CD4-positive, CD25-positive, alpha-beta regulatory T cell (primary cell): ENCODE data around the gene FAM83C. TPM values are rescaled to one million over a fixed set of nuclear protein-coding genes. Genes with fewer than 3 reads are reported as not detected.

ENCODE experiments used
- ATAC-seq, 2 donors: fragments of 150-1000 bp; cut with Tn5 transposase; one replicate each; pipeline ENCODE4 v1.10.0; 2021; ENCODE audit warnings: low read depth in 2 of 2, moderate number of reproducible peaks in 2 of 2, moderate library complexity in 1 of 2
- DNase-seq, 3 donors: peaks; one replicate each; pipeline versions ENCODE4 v3.0.0 to v3.0.0-alpha.2; 2012 to 2022; ENCODE audit warnings: mixed read lengths in 1 of 3
- H3K27ac ChIP-seq: one replicate; pipeline ENCODE4 v1.7.0; 2013; ENCODE audit warnings: mild to moderate bottlenecking, low read length; ENCODE audit not compliant: insufficient read depth, poor library complexity, severe bottlenecking
- H3K27me3 ChIP-seq: one replicate; pipeline ENCODE4 v1.7.0; 2013; ENCODE audit warnings: low read length; ENCODE audit not compliant: control insufficient read depth, insufficient read depth
- H3K36me3 ChIP-seq: one replicate; pipeline ENCODE4 v1.7.0; 2013; ENCODE audit warnings: mild to moderate bottlenecking, low read length, moderate library complexity; ENCODE audit not compliant: control insufficient read depth, insufficient read depth
- H3K4me1 ChIP-seq: 2 replicates; pipeline ENCODE4 v1.7.0; 2013; ENCODE audit warnings: mild to moderate bottlenecking, low read length; ENCODE audit not compliant: insufficient read depth, control insufficient read depth, poor library complexity, severe bottlenecking
- H3K4me3 ChIP-seq: one replicate; pipeline ENCODE4 v1.7.0; 2013; ENCODE audit warnings: low read depth, mild to moderate bottlenecking, low read length, moderate library complexity
- H3K9me3 ChIP-seq, 2 experiments: 1 replicate in 1 of 2; 2 replicates in 1 of 2; pipeline ENCODE4 v1.7.0; 2013; ENCODE audit warnings: low read length in 2 of 2, mild to moderate bottlenecking in 1 of 2, moderate library complexity in 1 of 2; ENCODE audit not compliant: control insufficient read depth in 2 of 2
- H3K27ac Mint-ChIP-seq, 3 donors: one replicate each; pipeline ENCODE4 v1.8.0; 2020 to 2022; ENCODE audit warnings: mild to moderate bottlenecking in 3 of 3, mixed read lengths in 3 of 3, moderate library complexity in 2 of 3
- H3K27me3 Mint-ChIP-seq: one replicate; pipeline ENCODE4 v1.8.0; 2022; ENCODE audit warnings: mild to moderate bottlenecking, mixed read lengths
- H3K36me3 Mint-ChIP-seq: one replicate; pipeline ENCODE4 v1.8.0; 2020; ENCODE audit warnings: mixed read lengths
- H3K4me1 Mint-ChIP-seq, 4 donors: one replicate each; pipeline ENCODE4 v1.8.0; 2020 to 2022; ENCODE audit warnings: mixed read lengths in 4 of 4, mild to moderate bottlenecking in 1 of 4
- H3K4me3 Mint-ChIP-seq, 4 donors: one replicate each; pipeline ENCODE4 v1.8.0; 2020 to 2022; ENCODE audit warnings: mild to moderate bottlenecking in 4 of 4, mixed read lengths in 4 of 4, moderate library complexity in 3 of 4
- H3K9me3 Mint-ChIP-seq, 7 donors: one replicate each; pipeline ENCODE4 v1.8.0; 2020 to 2022; ENCODE audit warnings: mixed read lengths in 7 of 7, mild to moderate bottlenecking in 3 of 7, moderate library complexity in 2 of 7
- polyA plus RNA-seq, 4 donors: library from polyadenylated mRNA; unstranded; fragments of 300-500 nt; fragmentation: Illumina TruSeq; gene quantifications; one replicate each; pipeline ENCODE4 v1.2.3, GENCODE V29; 2021
- total RNA-seq: library from RNA; stranded (reverse); gene quantifications from one replicate; pipeline ENCODE4 v1.2.3, GENCODE V29; 2022

Gene FAM83C
- total and polyA plus RNA-seq, 5 donors from 2014 or later = not detected

GRCh38 chr20:35294293-35294685, 2.1 kb upstream of the FAM83C start:
- ATAC-seq = no peak
- H3K36me3 Mint-ChIP-seq = no peaks in the 10 kb centered on the region
- H3K4me1 Mint-ChIP-seq = no peaks in the 10 kb centered on the region
- H3K27me3 ChIP-seq = no peaks in the 10 kb centered on the region
- H3K9me3 ChIP-seq = no peaks in the 10 kb centered on the region
- H3K4me3 Mint-ChIP-seq = no peak overlapping the region
- DNase-seq = no peak
- no peak overlapping the region for H3K4me3 ChIP-seq
- no peak overlapping the region for H3K27ac Mint-ChIP-seq
- no peak overlapping the region for H3K27ac ChIP-seq
- no peaks in the 10 kb centered on the region for H3K36me3 ChIP-seq
- no peaks in the 10 kb centered on the region for H3K4me1 ChIP-seq
- H3K27me3 Mint-ChIP-seq = peaks cover 6% of the 10 kb centered on the region
- H3K9me3 Mint-ChIP-seq = peaks cover 0 to 3% (median 0%) of the 10 kb centered on the region in 7 donors

GRCh38 chr20:35293303-35294292, 1.4 kb upstream of the FAM83C start:
- no peak overlapping the region for H3K4me3 Mint-ChIP-seq
- Histone ChIP-seq H3K4me3 (no peak overlapping the region), H3K4me1 (no peaks in the 10 kb centered on the region), H3K27ac (no peak overlapping the region), H3K27me3 (no peaks in the 10 kb centered on the region), H3K36me3 (no peaks in the 10 kb centered on the region), H3K9me3 (no peaks in the 10 kb centered on the region)
- peaks cover 0 to 3% (median 0%) of the 10 kb centered on the region in 7 donors for H3K9me3 Mint-ChIP-seq
- H3K36me3 Mint-ChIP-seq = no peaks in the 10 kb centered on the region
- DNase-seq (no peak), ATAC-seq (no peak)
- no peaks in the 10 kb centered on the region for H3K4me1 Mint-ChIP-seq
- H3K27me3 Mint-ChIP-seq = peaks cover 6% of the 10 kb centered on the region
- H3K27ac Mint-ChIP-seq = no peak overlapping the region

- H3K27me3 Mint-ChIP-seq = peaks cover 6% of the 10 kb centered on the region
- H3K9me3 Mint-ChIP-seq = no peaks in the 10 kb centered on the region
- H3K27ac ChIP-seq = no peak overlapping the region
- H3K36me3 ChIP-seq = no peaks in the 10 kb centered on the region
- no peak for ATAC-seq
- H3K4me1 Mint-ChIP-seq = no peaks in the 10 kb centered on the region
- no peaks in the 10 kb centered on the region for H3K36me3 Mint-ChIP-seq
- peak overlapping the region in 1 of 4 donors; percentile 29 for H3K4me3 Mint-ChIP-seq
- H3K27ac Mint-ChIP-seq = no peak overlapping the region
- H3K9me3 ChIP-seq = no peaks in the 10 kb centered on the region
- no peak overlapping the region for H3K4me3 ChIP-seq
- no peaks in the 10 kb centered on the region for H3K27me3 ChIP-seq
- DNase-seq = no peak
- no peaks in the 10 kb centered on the region for H3K4me1 ChIP-seq
Measured at GRCh38 chr20:35292504-35293285, 470 bp upstream of the FAM83C start.

DNA sequence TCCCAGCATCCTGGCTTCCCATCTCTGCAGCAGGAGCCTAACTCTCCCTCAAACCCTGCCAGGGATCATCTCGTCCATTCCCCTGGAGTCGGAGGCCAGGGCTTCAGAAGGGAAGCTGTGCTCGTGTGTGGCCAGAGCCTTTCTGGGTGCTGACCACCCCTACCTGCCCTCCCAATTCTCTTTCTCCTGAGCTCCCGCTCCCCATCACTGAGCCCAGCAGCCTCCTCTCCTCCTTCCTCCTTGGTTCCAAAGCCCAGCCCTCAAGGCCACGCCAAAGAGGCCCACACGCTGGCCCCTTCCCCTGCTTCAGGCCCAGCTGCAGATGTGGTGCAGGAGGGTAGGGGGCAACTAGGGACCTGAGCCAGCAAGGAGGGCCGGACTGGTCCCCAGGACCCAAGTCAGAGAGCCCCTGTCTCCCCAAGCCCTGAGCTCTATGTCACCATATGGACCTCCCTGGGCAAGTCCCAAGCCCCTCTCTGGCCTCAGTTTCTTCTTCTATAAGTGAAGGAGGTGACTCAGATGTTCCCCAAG, 1.3 kb downstream of the FAM83C start:
- Mint-ChIP-seq H3K36me3 (no peaks in the 10 kb centered on the region), H3K27me3 (peaks cover 6% of the 10 kb centered on the region), H3K4me1 (peaks cover 0 to 2% (median 0%) of the 10 kb centered on the region in 4 donors), H3K9me3 (no peaks in the 10 kb centered on the region), H3K4me3 (no peak overlapping the region), H3K27ac (no peak overlapping the region)
- H3K27ac ChIP-seq = no peak overlapping the region
- ATAC-seq (no peak), DNase-seq (no peak)
- no peaks in the 10 kb centered on the region for H3K36me3 ChIP-seq
- no peaks in the 10 kb centered on the region for H3K27me3 ChIP-seq
- no peaks in the 10 kb centered on the region for H3K4me1 ChIP-seq
- no peaks in the 10 kb centered on the region for H3K9me3 ChIP-seq
- no peak overlapping the region for H3K4me3 ChIP-seq

- no peaks in the 10 kb centered on the region for H3K36me3 ChIP-seq
- Mint-ChIP-seq H3K27me3 (peaks cover 6% of the 10 kb centered on the region), H3K4me1 (peaks cover 0 to 7% (median 0%) of the 10 kb centered on the region in 4 donors), H3K36me3 (no peaks in the 10 kb centered on the region), H3K4me3 (peak overlapping the region in 2 of 4 donors; percentile 47 to 74), H3K27ac (peak overlapping the region in 1 of 3 donors; percentile 25), H3K9me3 (no peaks in the 10 kb centered on the region)
- no peaks in the 10 kb centered on the region for H3K27me3 ChIP-seq
- ATAC-seq = no peak
- no peak overlapping the region for H3K27ac ChIP-seq
- H3K9me3 ChIP-seq = no peaks in the 10 kb centered on the region
- DNase-seq = no peak
- peaks cover 1% of the 10 kb centered on the region for H3K4me1 ChIP-seq
- no peak overlapping the region for H3K4me3 ChIP-seq
Measured at GRCh38 chr20:35290186-35290886, 1.9 kb downstream of the FAM83C start.

DNA sequence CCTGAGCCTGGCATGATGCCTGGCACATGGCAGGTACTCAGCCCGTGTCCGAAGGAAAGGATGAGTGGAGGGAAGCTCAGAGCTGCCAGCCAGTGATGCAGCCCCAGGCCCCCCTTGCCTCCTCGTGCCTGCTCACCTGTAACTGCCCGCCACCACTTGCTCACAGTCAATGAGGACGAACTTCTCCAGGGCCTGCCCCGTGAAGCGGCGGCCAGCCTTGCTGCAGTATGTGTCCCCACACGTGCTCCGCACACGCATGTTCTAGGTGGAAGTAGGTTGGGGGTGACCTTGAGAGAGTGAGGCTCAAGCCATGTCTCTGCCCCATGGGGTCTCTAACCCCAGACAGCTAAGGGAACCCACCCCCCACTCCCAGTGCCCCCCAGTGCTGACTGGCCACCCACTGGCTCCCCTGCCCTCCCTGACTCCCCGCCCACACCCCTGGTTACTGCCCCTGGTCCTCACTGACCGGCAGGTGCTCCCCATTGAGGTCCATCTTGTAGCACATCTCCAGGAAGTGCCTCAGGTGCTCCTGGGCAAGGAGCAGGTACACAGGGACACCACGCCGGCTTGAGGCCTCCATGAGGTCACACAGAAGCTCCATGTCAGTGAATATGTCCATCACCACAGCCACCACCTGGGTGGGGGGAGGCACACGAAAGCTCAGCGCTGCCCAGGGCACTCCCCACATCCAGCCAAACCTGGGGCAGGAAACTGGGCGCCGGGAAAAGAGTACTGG, 3.7 kb downstream of the FAM83C start:
- no peaks in the 10 kb centered on the region for H3K36me3 Mint-ChIP-seq
- peaks cover 0 to 19% (median 11%) of the 10 kb centered on the region in 4 donors for H3K4me1 Mint-ChIP-seq
- peak overlapping the region in 1 of 4 donors; percentile 68 for H3K4me3 Mint-ChIP-seq

More for the DNA sequence above, 3.7 kb downstream of the FAM83C start:
- no peaks in the 10 kb centered on the region for H3K9me3 ChIP-seq
- no peaks in the 10 kb centered on the region for H3K27me3 ChIP-seq
- Mint-ChIP-seq H3K27ac (peak overlapping the region in 1 of 3 donors; percentile 36), H3K27me3 (peaks cover 3% of the 10 kb centered on the region), H3K9me3 (no peaks in the 10 kb centered on the region)
- no peaks in the 10 kb centered on the region for H3K36me3 ChIP-seq
- H3K4me1 ChIP-seq = peaks cover 16% of the 10 kb centered on the region
- H3K27ac ChIP-seq = no peak overlapping the region
- ATAC-seq (no peak), DNase-seq (no peak)
- H3K4me3 ChIP-seq = no peak overlapping the region
